IMR-90 (cell line): Measurements from ENCODE around the gene CIB1. TPM values are rescaled to one million over a fixed set of nuclear protein-coding genes. Genes with fewer than 3 reads are reported as not detected.

Experiments
- ATAC-seq: fragments of 200-7000 bp; cut with Tn5 transposase; 2 replicates; pipeline ENCODE4 v1.9.1; 2020; ENCODE audit warnings: low read depth, mild to moderate bottlenecking, moderate library complexity
- BruUV-seq: library from RNA; stranded (reverse); fragments of 400-500 nt; replicated peaks from 2 replicates; lab custom pipeline; 2021; lab: Mats Ljungman, UMichigan
- CTCF ChIA-PET: fragments of 300-600 bp; formaldehyde crosslinking; extraction: SDS; loops from one replicate; lab custom pipeline; 2021; ENCODE audit warnings: antibody characterized with exemption; lab: Yijun Ruan, JAX
- POLR2A ChIA-PET: fragments of 300-600 bp; sonication (Branson Sonifier 250); formaldehyde crosslinking; loops from one replicate; lab custom pipeline; 2022; ENCODE audit warnings: antibody characterized with exemption; ENCODE audit not compliant: unreplicated experiment; lab: Charles Lee
- DNase-seq: peaks from one replicate; pipeline ENCODE4 v3.0.0; 2013
- H2AFZ ChIP-seq: replicated peaks from 2 replicates; pipeline ENCODE3; 2013; ENCODE audit warnings: low read length, mild to moderate bottlenecking; ENCODE audit not compliant: poor library complexity
- H2AK5ac ChIP-seq: 2 replicates; pipeline ENCODE4 v1.6.1; 2013; ENCODE audit warnings: low read depth, low read length, inconsistent platforms
- H2AK9ac ChIP-seq: replicated peaks from 2 replicates; pipeline ENCODE3; 2013; ENCODE audit warnings: mild to moderate bottlenecking, low read depth, low read length, moderate library complexity; ENCODE audit not compliant: poor library complexity
- H2BK120ac ChIP-seq: 2 replicates; pipeline ENCODE4 v1.6.1; 2013; ENCODE audit warnings: low read depth, low read length, inconsistent platforms
- H2BK15ac ChIP-seq: 3 replicates; pipeline ENCODE4 v1.6.1; 2013; ENCODE audit warnings: low read depth, low read length, inconsistent platforms
- H2BK20ac ChIP-seq: 2 replicates; pipeline ENCODE4 v1.6.1; 2013; ENCODE audit warnings: low read depth, mild to moderate bottlenecking, inconsistent platforms, low read length, moderate library complexity
- H2BK5ac ChIP-seq: 2 replicates; pipeline ENCODE4 v1.6.1; 2013; ENCODE audit warnings: mild to moderate bottlenecking, low read depth, low read length, inconsistent platforms; ENCODE audit not compliant: poor library complexity, severe bottlenecking
- H3K14ac ChIP-seq: replicated peaks from 2 replicates; pipeline ENCODE4 v1.6.1; 2013; ENCODE audit warnings: low read depth, low read length, inconsistent platforms
- H3K18ac ChIP-seq: 2 replicates; pipeline ENCODE4 v1.6.1; 2013; ENCODE audit warnings: low read depth, low read length, control low read depth
- H3K23ac ChIP-seq: 2 replicates; pipeline ENCODE4 v1.6.1; 2013; ENCODE audit warnings: low read depth, low read length, inconsistent platforms
- H3K27ac ChIP-seq: 2 replicates; pipeline ENCODE4 v1.5.1; 2013; ENCODE audit warnings: mild to moderate bottlenecking, control low read depth, low read length; ENCODE audit not compliant: insufficient read depth
- H3K27me3 ChIP-seq: 2 replicates; pipeline ENCODE4 v1.6.1; 2013; ENCODE audit warnings: low read length; ENCODE audit not compliant: control insufficient read depth, insufficient read depth
- H3K36me3 ChIP-seq: 2 replicates; pipeline ENCODE4 v1.6.1; 2013; ENCODE audit warnings: low read length, mixed read lengths; ENCODE audit not compliant: control insufficient read depth, insufficient read depth
- H3K4ac ChIP-seq: 2 replicates; pipeline ENCODE4 v1.6.1; 2013; ENCODE audit warnings: low read depth, low read length, inconsistent platforms
- H3K4me1 ChIP-seq: 2 replicates; pipeline ENCODE4 v1.6.1; 2013; ENCODE audit warnings: low read length, mixed read lengths; ENCODE audit not compliant: control insufficient read depth, insufficient read depth
- H3K4me2 ChIP-seq: 2 replicates; pipeline ENCODE4 v1.6.1; 2013; ENCODE audit warnings: low read depth, mild to moderate bottlenecking, control low read depth, low read length, moderate library complexity
- H3K4me3 ChIP-seq: 2 replicates; pipeline ENCODE4 v1.5.1; 2013; ENCODE audit warnings: low read depth, mild to moderate bottlenecking, control low read depth, low read length, moderate library complexity; ENCODE audit not compliant: insufficient read depth
- H3K56ac ChIP-seq: 2 replicates; pipeline ENCODE4 v1.6.1; 2013; ENCODE audit warnings: low read length, inconsistent platforms; ENCODE audit not compliant: insufficient read depth; ENCODE audit errors: extremely low read depth
- H3K79me1 ChIP-seq, 2 experiments: 2 replicates each; pipeline ENCODE4 v1.6.1; 2013; ENCODE audit warnings: low read length in 2 of 2, inconsistent platforms in 1 of 2, low read depth in 1 of 2
- H3K9ac ChIP-seq: 2 replicates; pipeline ENCODE4 v1.6.1; 2013; ENCODE audit warnings: low read depth, low read length, control low read depth
- H3K9me1 ChIP-seq: 2 replicates; pipeline ENCODE4 v1.6.1; 2013; ENCODE audit warnings: low read length, inconsistent platforms; ENCODE audit not compliant: insufficient read depth
- H3K9me3 ChIP-seq: 2 replicates; pipeline ENCODE4 v1.6.1; 2013; ENCODE audit warnings: low read length; ENCODE audit not compliant: control insufficient read depth, insufficient read depth
- H4K20me1 ChIP-seq: 2 replicates; pipeline ENCODE4 v1.6.1; 2013; ENCODE audit warnings: low read length, inconsistent platforms; ENCODE audit not compliant: insufficient read depth
- H4K5ac ChIP-seq: 2 replicates; pipeline ENCODE4 v1.6.1; 2013; ENCODE audit warnings: mild to moderate bottlenecking, low read depth, low read length, control low read depth
- H4K8ac ChIP-seq, 2 experiments: 2 replicates each; pipeline ENCODE4 v1.6.1; 2013; ENCODE audit warnings: low read depth in 2 of 2, low read length in 2 of 2, control low read depth in 1 of 2, inconsistent platforms in 1 of 2
- H4K91ac ChIP-seq: 2 replicates; pipeline ENCODE4 v1.6.1; 2013; ENCODE audit warnings: low read depth, low read length, inconsistent platforms; ENCODE audit not compliant: insufficient read depth
- BHLHE40 ChIP-seq: fragments of 150-350 bp; IDR thresholded peaks from 2 replicates; pipeline ENCODE4 v1.6.1; 2016; ENCODE audit warnings: mild to moderate bottlenecking, low read depth, low read length
- CEBPB ChIP-seq: IDR thresholded peaks from 2 replicates; pipeline ENCODE4 v1.6.1; 2012; ENCODE audit warnings: low read depth, low read length, improper control_type of control experiment
- CHD1 ChIP-seq: IDR thresholded peaks from 2 replicates; pipeline ENCODE4 v1.6.1; 2012; ENCODE audit warnings: low read depth, low read length, improper control_type of control experiment
- MAZ ChIP-seq: IDR thresholded peaks from 2 replicates; pipeline ENCODE4 v1.6.1; 2012; ENCODE audit warnings: low read depth, mild to moderate bottlenecking, low read length, improper control_type of control experiment, moderate library complexity, borderline replicate concordance
- MXI1 ChIP-seq: IDR thresholded peaks from 2 replicates; pipeline ENCODE4 v1.6.1; 2012; ENCODE audit warnings: low read depth, mild to moderate bottlenecking, low read length, moderate library complexity, borderline replicate concordance
- NFE2L2 ChIP-seq: fragments of 150-350 bp; IDR thresholded peaks from 2 replicates; pipeline ENCODE4 v1.6.1; 2016; ENCODE audit warnings: low read depth, mild to moderate bottlenecking, low read length
- POLR2A ChIP-seq: IDR thresholded peaks from 2 replicates; pipeline ENCODE4 v1.6.1; 2012; ENCODE audit warnings: mild to moderate bottlenecking, low read depth, low read length
- RAD21 ChIP-seq: IDR thresholded peaks from 2 replicates; pipeline ENCODE4 v1.6.1; 2012; ENCODE audit warnings: low read length, improper control_type of control experiment
- RFX5 ChIP-seq: IDR thresholded peaks from 2 replicates; pipeline ENCODE4 v1.8.0; 2012; ENCODE audit warnings: low read depth, mild to moderate bottlenecking, low read length, moderate library complexity
- SMC3 ChIP-seq: fragments of 150-350 bp; IDR thresholded peaks from 2 replicates; pipeline ENCODE4 v1.6.1; 2016; ENCODE audit warnings: low read depth, mild to moderate bottlenecking, antibody characterized with exemption, low read length, moderate library complexity
- WGBS, 2 experiments: methylation state at CpG; one replicate each; pipeline versions ENCODE4 v1.1.5 to v1.1.7; 2013; ENCODE audit warnings: missing lambda C conversion rate in 2 of 2; ENCODE audit not compliant: insufficient read length in 1 of 2; ENCODE audit errors: extremely low coverage in 2 of 2; 5-methylcytosine and 5-hydroxymethylcytosine counted together
- dilution Hi-C: fragments of 300-500 bp; cut with HindIII; formaldehyde crosslinking; loops from one replicate; pipeline ENCODE4 v1.14.3; 2018; ENCODE audit warnings: low sequenced_read_pairs; ENCODE audit not compliant: unreplicated experiment
- in situ Hi-C: fragments of 300-500 bp; cut with MboI; formaldehyde crosslinking; loops from 3 replicates; pipeline ENCODE4 v1.14.3; 2019; ENCODE audit warnings: low sequenced_read_pairs, inconsistent platforms, mixed read lengths
- intact Hi-C: fragments of 100-400 bp; cut with micrococcal nuclease; formaldehyde crosslinking; loops from 2 replicates; pipeline ENCODE4 v1.10.0; 2022
- polyA plus RNA-seq, 3 experiments: library from polyadenylated mRNA; depleted of rRNA; stranded (reverse); fragments of >200 nt; gene quantifications; 2 replicates each; pipeline ENCODE4 v1.2.3, GENCODE V29; 2012; ENCODE audit warnings: low replicate concordance in 1 of 3
- total RNA-seq: library from RNA; depleted of rRNA; stranded (reverse); fragments of >200 nt; gene quantifications from 2 replicates; pipeline ENCODE4 v1.2.3, GENCODE V29; 2012
- TF ChIP-seq, protein P1 (sequence below): fragments of 150-350 bp; IDR thresholded peaks from 2 replicates; pipeline ENCODE4 v1.6.1; 2017; ENCODE audit warnings: mild to moderate bottlenecking, antibody characterized with exemption, low read length, low read depth

Gene CIB1
- total and polyA plus RNA-seq, 2 of the 4 experiments (the other 2 are of a cell fraction), result 31.5 to 94.1 TPM

DNA sequence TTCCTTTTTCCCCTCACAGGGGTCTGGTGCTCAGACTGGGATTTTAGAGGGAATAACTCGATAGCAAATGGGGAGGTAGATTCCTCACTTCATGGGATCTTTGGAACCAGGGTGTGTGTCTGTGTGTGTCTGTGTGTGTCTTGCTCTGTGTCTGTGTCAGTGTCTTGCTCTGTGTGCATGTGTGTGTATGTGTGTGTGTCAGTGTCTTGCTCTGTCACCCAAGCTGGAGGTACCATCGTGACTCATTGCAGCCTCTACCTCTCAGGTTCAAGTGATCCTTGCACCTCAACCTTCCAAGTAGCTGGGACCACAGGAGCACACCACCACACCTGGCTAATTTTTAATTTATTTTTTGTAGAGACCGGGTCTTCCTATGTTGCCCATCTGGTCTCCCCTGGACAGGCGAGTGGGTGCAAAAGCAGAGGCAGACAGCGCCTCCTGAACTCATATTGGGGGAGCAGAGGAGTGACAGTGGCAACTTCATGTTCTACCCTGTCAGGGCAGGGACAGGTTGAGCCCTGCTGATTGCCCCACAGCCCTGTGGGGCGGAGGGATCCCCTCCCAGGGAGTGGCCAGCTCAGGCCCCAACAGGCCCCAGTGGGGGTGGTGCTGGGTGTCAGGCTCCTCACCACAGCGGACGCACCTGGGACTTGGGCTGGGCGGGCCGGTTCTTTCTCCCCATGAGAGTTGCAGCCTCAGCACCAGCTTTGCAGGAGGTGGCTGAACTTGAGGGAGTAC lies 43.0 kb downstream of the CIB1 start:
- 0 out of 3 replicates have a peak overlapping the region, but pooled peaks have one; percentile 59 for H2BK15ac ChIP-seq
- H3K4me1 ChIP-seq, result peaks cover 15% of the 10 kb centered on the region
- no peak overlapping the region for H3K9ac ChIP-seq
- no peak overlapping the region for H4K91ac ChIP-seq
- in situ Hi-C loops, result no loop called here
- H2BK120ac ChIP-seq, result no peak overlapping the region
- ChIA-PET POLR2A (no interaction called here), CTCF (no interaction called here)
- WGBS, 2 experiments, result 90% methylated on average over 4 of the region's 10 CpGs; no CpG with 5 or more reads in 1 of the 2 experiments
- no peak overlapping the region for H3K56ac ChIP-seq
- H3K4me2 ChIP-seq, result no peak overlapping the region
- intact Hi-C loops, result no loop called here
- H4K20me1 ChIP-seq, result no peaks in the 10 kb centered on the region
- no peaks in the 10 kb centered on the region for H3K36me3 ChIP-seq
- no peak for TF ChIP-seq CHD1
- TF ChIP-seq BHLHE40, result no peak
- no peak for TF ChIP-seq MXI1
- no peak for TF ChIP-seq CEBPB
- TF ChIP-seq RFX5, result no peak
- TF ChIP-seq POLR2A, result no peak
- TF ChIP-seq MAZ, result no peak
- TF ChIP-seq RAD21, result no peak
- no peak for TF ChIP-seq NFE2L2
- TF ChIP-seq, protein P1, sequence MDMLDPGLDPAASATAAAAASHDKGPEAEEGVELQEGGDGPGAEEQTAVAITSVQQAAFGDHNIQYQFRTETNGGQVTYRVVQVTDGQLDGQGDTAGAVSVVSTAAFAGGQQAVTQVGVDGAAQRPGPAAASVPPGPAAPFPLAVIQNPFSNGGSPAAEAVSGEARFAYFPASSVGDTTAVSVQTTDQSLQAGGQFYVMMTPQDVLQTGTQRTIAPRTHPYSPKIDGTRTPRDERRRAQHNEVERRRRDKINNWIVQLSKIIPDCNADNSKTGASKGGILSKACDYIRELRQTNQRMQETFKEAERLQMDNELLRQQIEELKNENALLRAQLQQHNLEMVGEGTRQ, result no peak
- no peak for TF ChIP-seq SMC3
- no peak overlapping the region for H3K27ac ChIP-seq
- peaks cover 9% of the 10 kb centered on the region for H3K9me1 ChIP-seq
- H4K5ac ChIP-seq, result no peak overlapping the region
- peak overlapping the region in 1 of 2 experiments; percentile 47; a peak in 1 of 4 replicates for H4K8ac ChIP-seq
- no peak overlapping the region for H3K23ac ChIP-seq
- peaks cover 0 to 8% of the 10 kb centered on the region in 2 experiments; a peak in 2 of 4 replicates for H3K79me1 ChIP-seq
- DNase-seq (no peak), ATAC-seq (no peak)
- dilution Hi-C loops, result no loop called here
- H2BK20ac ChIP-seq, result no peak overlapping the region
- no peak overlapping the region for H3K4me3 ChIP-seq
- H2AFZ ChIP-seq, result no peak overlapping the region
- no peak overlapping the region for H3K14ac ChIP-seq
- H3K4ac ChIP-seq, result no peak overlapping the region
- H2AK5ac ChIP-seq, result peak overlapping the region; percentile 87; the same call in 1 of the 2 replicates
- no peaks in the 10 kb centered on the region for H3K9me3 ChIP-seq
- no peak overlapping the region for H3K18ac ChIP-seq
- H3K27me3 ChIP-seq, result no peaks in the 10 kb centered on the region
- no peak overlapping the region for H2BK5ac ChIP-seq
- no TSS peak for BruUV-seq
- H2AK9ac ChIP-seq, result no peak overlapping the region
